Renal cortical epithelial cell (primary cell): Measurements from ENCODE around the gene PPP1R27. TPM values are rescaled to one million over a fixed set of nuclear protein-coding genes. Genes with fewer than 3 reads are reported as not detected.

Experiments used
- DNase-seq: peaks from one replicate; pipeline ENCODE4 v3.0.0-alpha.2; 2011; ENCODE audit warnings: low read depth
- total RNA-seq: library from RNA; depleted of rRNA; stranded (reverse); fragments of >200 nt; gene quantifications from 2 replicates; pipeline ENCODE4 v1.2.3, GENCODE V29; 2014

PPP1R27 gene
- total RNA-seq, 1 donor from 2014 or later, result not detected

GRCh38 chr17:81805707-81806460, 29.0 kb downstream of the PPP1R27 start:
- no peak for DNase-seq

GRCh38 chr17:81804559-81805399, 30.1 kb downstream of the PPP1R27 start:
- DNase-seq, result no peak

GRCh38 chr17:81803728-81804558, 30.9 kb downstream of the PPP1R27 start, which contains the start of gene GCGR:
Gene GCGR, plus strand, starts transcription at chr17:81804150. Its CDS starts 4,869 bp downstream, at chr17:81809019.
- DNase-seq, result no peak

- DNase-seq, result no peak
These were observed 31.8 kb downstream of the PPP1R27 start for GRCh38 chr17:81802856-81803643.

- DNase-seq, result no peak
These were observed 32.6 kb downstream of the PPP1R27 start for GRCh38 chr17:81802048-81802758.

GRCh38 chr17:81801327-81801726, 33.5 kb downstream of the PPP1R27 start:
- DNase-seq, result no peak

GRCh38 chr17:81794509-81794908, 40.3 kb downstream of the PPP1R27 start:
- no peak for DNase-seq

GRCh38 chr17:81794074-81794476, 40.8 kb downstream of the PPP1R27 start:
- no peak for DNase-seq

GRCh38 chr17:81792675-81793615, 41.9 kb downstream of the PPP1R27 start:
- no peak for DNase-seq

Other genes starting within 250 kb of the PPP1R27 start
- gene NPLOC4, start 197.9 kb downstream of the PPP1R27 start, total RNA-seq, result 72.9 and 84.6 TPM in 2 replicates
- 0.87 and 2.3 TPM in 2 replicates for gene TSPAN10, start 197.9 kb downstream of the PPP1R27 start, total RNA-seq
- not detected in 2 replicates for gene PDE6G, start 178.5 kb downstream of the PPP1R27 start, total RNA-seq
- 22.6 and 34.6 TPM in 2 replicates for gene OXLD1, start 168.4 kb downstream of the PPP1R27 start, total RNA-seq
- gene CCDC137, start 168.3 kb downstream of the PPP1R27 start, total RNA-seq, result 9.0 and 11.9 TPM in 2 replicates
- 21.7 and 44.1 TPM in 2 replicates for gene ARL16, start 151.3 kb downstream of the PPP1R27 start, total RNA-seq
- gene HGS, start 151.0 kb downstream of the PPP1R27 start, total RNA-seq, result 104 and 110 TPM in 2 replicates
- gene MRPL12, start 131.7 kb downstream of the PPP1R27 start, total RNA-seq, result 8.9 and 10.4 TPM in 2 replicates
- gene SLC25A10, start 122.8 kb downstream of the PPP1R27 start, total RNA-seq, result 35.7 and 61.8 TPM in 2 replicates
- not detected in 2 replicates for gene GCGR, start 30.9 kb downstream of the PPP1R27 start, total RNA-seq
- gene MCRIP1, start 1.8 kb downstream of the PPP1R27 start, total RNA-seq, result 55.0 and 101 TPM in 2 replicates
- 1,064 and 1,065 TPM in 2 replicates for gene P4HB, start 25.5 kb upstream of the PPP1R27 start, total RNA-seq
- 161 and 237 TPM in 2 replicates for gene ARHGDIA, start 36.3 kb upstream of the PPP1R27 start, total RNA-seq
- 46.8 and 109 TPM in 2 replicates for gene ALYREF, start 56.5 kb upstream of the PPP1R27 start, total RNA-seq
- gene ANAPC11, start 56.7 kb upstream of the PPP1R27 start, total RNA-seq, result 77.3 and 104 TPM in 2 replicates
- gene NPB, start 67.2 kb upstream of the PPP1R27 start, total RNA-seq, result 0.25 and 3.3 TPM in 2 replicates
- 18.6 and 47.2 TPM in 2 replicates for gene PCYT2, start 76.3 kb upstream of the PPP1R27 start, total RNA-seq
- gene SIRT7, start 83.1 kb upstream of the PPP1R27 start, total RNA-seq, result 17.9 and 20.4 TPM in 2 replicates
- 11.3 and 14.4 TPM in 2 replicates for gene MAFG, start 92.7 kb upstream of the PPP1R27 start, total RNA-seq
- 69.3 and 122 TPM in 2 replicates for gene PYCR1, start 102.2 kb upstream of the PPP1R27 start, total RNA-seq
- not detected in 2 replicates for gene MYADML2, start 112.2 kb upstream of the PPP1R27 start, total RNA-seq
- 0.05 TPM in 1 of 2 replicates, not detected in the other for gene NOTUM, start 126.1 kb upstream of the PPP1R27 start, total RNA-seq
- gene ASPSCR1, start 142.6 kb upstream of the PPP1R27 start, total RNA-seq, result 12.6 and 18.8 TPM in 2 replicates
- gene CENPX, start 187.8 kb upstream of the PPP1R27 start, total RNA-seq, result 13.6 and 63.6 TPM in 2 replicates
- 15.2 and 15.8 TPM in 2 replicates for gene LRRC45, start 188.3 kb upstream of the PPP1R27 start, total RNA-seq
- 7.7 and 16.8 TPM in 2 replicates for gene RAC3, start 196.6 kb upstream of the PPP1R27 start, total RNA-seq
- 19.4 and 35.4 TPM in 2 replicates for gene DCXR, start 202.6 kb upstream of the PPP1R27 start, total RNA-seq
- gene RFNG, start 216.8 kb upstream of the PPP1R27 start, total RNA-seq, result 27.3 and 31.0 TPM in 2 replicates
- 112 and 119 TPM in 2 replicates for gene GPS1, start 216.8 kb upstream of the PPP1R27 start, total RNA-seq
- gene DUS1L, start 230.8 kb upstream of the PPP1R27 start, total RNA-seq, result 66.3 and 79.9 TPM in 2 replicates